GM21367 (cell line): ENCODE measurements around the gene MAP2.

Source experiments
- ATAC-seq: cut with Tn5 transposase; IDR thresholded peaks from one replicate; pipeline ENCODE4 v1.9.1; 2021; ENCODE audit not compliant: unreplicated experiment

Gene MAP2, protein sequence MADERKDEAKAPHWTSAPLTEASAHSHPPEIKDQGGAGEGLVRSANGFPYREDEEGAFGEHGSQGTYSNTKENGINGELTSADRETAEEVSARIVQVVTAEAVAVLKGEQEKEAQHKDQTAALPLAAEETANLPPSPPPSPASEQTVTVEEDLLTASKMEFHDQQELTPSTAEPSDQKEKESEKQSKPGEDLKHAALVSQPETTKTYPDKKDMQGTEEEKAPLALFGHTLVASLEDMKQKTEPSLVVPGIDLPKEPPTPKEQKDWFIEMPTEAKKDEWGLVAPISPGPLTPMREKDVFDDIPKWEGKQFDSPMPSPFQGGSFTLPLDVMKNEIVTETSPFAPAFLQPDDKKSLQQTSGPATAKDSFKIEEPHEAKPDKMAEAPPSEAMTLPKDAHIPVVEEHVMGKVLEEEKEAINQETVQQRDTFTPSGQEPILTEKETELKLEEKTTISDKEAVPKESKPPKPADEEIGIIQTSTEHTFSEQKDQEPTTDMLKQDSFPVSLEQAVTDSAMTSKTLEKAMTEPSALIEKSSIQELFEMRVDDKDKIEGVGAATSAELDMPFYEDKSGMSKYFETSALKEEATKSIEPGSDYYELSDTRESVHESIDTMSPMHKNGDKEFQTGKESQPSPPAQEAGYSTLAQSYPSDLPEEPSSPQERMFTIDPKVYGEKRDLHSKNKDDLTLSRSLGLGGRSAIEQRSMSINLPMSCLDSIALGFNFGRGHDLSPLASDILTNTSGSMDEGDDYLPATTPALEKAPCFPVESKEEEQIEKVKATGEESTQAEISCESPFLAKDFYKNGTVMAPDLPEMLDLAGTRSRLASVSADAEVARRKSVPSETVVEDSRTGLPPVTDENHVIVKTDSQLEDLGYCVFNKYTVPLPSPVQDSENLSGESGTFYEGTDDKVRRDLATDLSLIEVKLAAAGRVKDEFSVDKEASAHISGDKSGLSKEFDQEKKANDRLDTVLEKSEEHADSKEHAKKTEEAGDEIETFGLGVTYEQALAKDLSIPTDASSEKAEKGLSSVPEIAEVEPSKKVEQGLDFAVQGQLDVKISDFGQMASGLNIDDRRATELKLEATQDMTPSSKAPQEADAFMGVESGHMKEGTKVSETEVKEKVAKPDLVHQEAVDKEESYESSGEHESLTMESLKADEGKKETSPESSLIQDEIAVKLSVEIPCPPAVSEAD (N-terminal part only)

DNA sequence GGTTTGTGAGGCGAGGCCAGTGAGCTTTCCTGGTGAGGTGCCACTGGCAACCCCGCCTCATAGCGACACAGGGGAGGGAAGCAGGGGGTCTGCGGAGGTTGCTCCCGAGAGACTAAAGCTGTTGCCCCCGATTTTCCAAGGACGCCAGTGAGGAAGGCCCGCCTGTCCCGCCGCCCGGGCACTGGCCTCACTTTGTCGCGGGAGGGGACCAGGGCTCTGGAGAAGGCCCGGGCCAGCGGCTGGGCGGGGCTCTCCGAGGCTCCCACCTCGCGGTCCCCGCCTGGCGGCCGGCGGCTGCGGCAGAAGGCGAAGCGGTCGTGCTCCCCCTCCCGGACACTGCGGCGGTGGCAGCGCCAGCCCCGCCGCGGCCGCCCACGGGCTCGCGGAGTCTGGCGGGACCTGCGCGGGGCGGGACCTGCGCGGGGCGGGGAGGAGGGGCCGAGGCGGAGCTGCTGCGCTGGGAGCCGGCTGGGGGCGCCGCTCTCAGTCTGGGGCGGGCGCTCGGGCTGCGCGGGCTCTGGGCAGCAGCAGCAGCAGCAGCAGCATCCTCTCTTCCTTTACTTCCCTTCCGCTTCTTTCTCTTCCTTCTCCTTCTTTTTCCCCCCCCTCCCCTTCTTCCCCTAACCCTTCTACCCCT, at the start of gene MAP2:
Gene MAP2, plus strand, starts transcription at position 486 of the 637 bp plus-strand sequence. CDS start 229,124 bp downstream, outside the sequence.
- ATAC-seq, result peak; percentile 98

DNA sequence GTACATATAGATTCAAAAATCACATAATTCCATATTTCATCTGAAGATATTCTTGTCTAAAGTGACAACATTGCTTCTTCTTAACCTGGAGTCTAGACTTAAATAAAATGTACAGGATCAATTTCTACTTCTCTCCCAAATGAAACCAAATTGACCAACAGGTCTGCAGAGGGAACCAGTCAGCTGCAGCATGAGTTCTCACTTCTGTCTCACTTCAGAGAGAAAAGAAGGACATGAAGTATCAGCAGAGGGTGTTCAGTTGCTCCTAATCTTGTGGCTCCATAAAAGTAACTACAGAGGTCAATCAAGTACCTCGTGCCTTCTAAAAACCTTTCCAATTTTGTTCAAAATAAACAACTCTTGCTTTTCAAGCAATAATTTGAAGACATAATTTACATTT, 47.2 kb upstream of the MAP2 start:
- no peak for ATAC-seq

DNA sequence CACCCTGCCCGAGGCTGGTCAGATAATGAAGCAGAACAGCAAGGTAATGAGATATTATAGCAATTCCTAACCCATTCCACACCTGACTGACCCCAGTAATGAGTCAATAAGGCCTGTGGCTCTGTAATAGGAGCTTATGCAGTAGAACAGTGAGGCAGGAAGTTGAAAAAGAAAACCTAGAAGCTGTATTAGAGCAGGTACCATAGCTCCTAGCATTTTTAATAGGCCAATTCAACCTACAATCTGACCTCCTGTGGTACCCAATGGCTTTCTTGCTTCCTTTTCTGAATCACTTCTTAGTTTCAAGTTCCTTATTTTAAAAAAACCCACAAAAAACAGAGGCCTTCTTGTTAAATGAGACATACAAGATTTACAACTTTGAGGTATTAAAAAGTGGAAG, 43.6 kb upstream of the MAP2 start:
- peak; percentile 99 for ATAC-seq

DNA sequence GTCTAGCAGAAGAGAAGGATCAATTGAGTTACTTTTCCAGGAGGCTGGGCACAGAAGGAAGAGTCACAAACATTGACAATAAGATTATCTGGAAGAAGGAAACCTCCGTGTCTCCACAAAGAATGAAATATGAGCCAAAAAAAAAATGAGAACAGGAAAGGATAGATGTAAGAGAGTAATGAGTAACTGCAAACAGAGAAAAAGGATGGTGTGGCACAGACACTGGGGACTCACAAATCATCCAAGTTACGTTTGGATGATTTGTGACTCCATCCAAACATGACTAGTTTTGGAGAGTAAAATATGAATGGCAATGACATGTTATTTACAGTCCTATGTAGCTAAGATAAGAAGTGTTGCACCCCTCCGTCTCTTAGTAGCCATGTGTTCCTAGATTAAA, 42.8 kb upstream of the MAP2 start:
- no peak for ATAC-seq

DNA sequence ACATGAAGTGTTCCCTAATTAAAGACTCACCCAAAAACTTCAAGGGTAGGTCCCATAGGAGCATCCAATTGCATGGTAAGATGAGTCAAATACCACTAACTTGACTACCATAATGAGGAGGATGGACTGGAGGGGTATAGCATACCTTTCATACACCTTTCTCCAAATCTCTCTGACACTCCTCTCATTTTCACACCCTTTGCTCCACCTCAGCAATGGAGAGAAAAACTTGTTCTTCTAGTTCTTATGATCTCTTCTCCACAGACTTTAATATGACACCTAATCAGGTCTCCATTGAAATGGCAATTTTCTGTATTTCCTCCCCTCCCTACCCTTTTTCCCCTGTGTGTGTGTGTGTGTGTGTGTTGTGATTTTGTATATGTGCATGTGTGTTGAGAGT, 41.1 kb upstream of the MAP2 start:
- no peak for ATAC-seq

DNA sequence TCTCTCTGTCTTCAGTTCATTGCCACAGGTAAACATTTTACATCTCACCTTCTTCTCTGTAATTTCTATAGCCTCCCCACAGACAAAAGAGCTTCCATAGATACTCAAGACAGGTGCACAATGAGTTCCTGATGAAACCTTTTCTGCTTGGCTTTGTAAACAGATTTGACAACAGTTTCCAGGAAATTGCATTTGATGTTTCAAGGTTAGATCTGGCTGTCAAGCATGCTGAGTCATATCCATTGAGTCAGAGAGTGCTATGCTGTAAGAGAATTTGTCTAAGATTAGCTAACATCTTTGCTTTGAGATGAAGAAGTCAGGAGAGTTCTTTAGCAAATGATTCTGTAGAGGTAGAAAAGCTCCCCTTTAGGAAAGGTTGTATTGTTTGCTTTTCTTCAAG, 40.6 kb upstream of the MAP2 start:
- no peak for ATAC-seq

DNA sequence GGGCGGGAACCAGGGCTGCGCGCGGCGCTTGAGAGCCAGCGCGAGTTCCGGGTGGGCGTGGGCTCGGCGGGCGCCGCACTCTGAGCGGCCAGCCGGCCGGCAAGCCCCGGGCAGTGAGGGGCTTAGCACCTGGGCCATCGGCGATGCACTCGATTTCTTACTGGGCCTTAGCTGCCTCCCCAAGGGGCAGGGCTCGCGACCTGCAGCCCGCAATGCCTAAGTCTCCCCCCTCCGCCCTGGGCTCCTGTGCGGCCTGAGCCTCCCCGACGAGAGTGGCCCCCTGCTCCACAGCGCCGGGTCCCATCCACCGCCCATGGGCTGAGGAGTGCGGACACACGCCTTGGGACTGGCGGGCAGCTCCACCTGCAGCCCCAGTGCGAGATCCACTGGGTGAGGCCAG, 36.5 kb upstream of the MAP2 start:
- ATAC-seq, result no peak

DNA sequence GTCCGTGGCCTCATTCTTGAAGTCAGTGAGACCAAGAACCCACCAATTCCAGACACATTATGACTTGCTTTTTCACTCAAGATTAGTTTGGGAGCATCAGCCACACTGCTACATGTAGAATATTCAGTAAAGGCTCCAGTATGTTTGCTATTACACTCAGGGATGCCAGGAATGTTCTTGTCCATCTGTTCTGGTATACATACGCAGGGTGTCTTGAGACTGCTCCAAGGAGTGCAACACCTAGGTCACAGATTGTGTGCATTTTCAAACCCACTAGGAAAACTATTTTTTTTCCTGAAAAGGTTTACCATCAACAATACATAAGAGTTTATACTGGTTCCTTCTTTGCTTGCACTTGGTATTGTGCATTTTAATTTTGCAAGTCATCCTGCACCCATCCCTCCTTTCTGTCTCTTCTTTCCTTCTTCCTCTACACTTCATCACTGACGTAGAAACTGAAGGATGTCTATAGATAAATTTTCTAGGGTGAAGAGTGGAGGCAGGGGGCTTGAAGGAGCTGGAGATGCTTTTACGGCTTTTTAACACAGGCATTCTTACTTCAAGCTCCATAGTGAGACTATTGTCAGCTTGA, 35.3 kb upstream of the MAP2 start:
- no peak for ATAC-seq

DNA sequence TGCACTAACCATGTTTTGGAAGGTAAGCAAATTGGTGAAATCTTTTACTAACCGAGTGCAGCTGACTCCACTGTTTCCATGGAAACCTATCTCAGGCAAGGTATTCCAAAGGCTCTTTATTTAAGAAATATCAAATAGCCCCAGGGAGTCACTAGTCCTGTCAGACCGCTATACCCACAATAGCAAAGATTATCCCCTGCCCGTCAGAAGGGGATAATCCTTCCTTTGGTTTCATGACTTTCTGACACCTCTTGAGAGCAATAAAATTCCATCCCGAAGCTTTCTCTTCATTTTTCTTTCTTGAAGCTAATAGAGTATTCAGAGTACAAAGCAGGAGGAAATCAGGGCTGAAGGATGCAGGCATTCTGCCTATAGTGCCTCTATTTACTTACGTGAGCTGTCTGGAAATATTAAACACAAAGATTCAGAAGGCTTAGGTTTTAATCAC, 34.7 kb upstream of the MAP2 start:
- no peak for ATAC-seq

DNA sequence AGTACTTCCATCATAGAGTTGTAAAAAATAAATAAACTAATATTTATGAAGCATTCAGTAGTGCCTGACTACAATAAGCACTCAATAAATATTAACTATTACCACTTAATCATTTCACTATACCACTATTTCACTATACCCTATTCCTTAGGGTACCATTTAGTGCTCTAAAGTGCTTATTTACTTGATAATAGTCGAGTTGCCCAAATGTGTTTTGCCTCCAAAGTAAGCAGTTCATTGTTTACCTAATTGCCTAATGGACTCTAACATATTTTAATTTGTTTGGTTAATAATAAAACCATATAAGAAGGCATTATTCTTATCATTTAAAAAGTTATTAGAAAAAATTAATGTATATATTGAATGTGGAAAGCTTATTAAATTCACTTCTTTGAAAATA, 33.0 kb upstream of the MAP2 start:
- no peak for ATAC-seq

DNA sequence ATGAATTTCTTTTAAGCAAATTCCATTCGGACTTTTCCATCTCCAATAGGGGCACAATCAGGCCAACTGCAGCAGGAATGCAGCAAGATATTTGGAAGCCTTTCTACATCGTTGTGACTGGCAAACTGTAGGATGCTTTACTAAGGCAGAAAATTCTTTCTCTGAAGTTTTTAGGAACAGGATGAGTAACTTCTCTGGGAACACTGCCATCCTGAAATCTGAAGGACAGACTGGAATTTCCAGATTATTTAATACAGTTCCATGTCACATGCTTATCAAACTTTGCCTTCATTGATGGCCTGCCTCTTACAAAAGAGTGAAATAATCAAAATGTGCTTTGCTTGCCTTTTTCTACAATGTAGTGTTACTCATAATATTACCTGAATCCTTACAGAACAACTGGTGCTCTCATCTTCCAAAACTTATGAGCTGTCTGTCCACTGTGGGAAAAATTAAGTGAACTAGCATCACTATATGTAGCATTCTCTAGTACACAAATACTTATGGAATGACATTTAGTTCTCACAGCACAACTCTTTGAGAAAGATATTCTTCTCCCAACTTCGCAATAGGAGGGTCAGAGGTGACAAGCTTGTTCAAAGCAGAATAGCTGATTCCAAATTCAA, 32.0 kb upstream of the MAP2 start:
- no peak for ATAC-seq

DNA sequence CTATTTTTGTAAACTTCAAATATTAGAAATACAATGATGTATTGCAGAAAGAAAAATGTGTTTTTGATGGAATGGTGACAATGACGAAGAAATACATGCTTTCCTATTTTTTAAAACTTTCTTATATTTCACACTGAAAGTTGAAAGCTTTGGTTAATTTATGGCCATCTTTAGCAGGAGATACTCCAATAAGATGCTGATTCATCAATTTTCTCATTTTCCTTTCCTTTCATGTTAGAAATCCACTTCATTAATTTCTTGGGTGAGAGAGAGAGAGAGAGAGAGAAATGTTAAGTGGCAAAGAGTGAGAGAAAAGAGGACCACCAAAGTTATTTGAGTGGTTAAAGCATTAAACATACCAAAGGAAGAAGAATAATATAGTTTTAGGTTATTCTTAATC, 28.6 kb upstream of the MAP2 start:
- no peak for ATAC-seq

DNA sequence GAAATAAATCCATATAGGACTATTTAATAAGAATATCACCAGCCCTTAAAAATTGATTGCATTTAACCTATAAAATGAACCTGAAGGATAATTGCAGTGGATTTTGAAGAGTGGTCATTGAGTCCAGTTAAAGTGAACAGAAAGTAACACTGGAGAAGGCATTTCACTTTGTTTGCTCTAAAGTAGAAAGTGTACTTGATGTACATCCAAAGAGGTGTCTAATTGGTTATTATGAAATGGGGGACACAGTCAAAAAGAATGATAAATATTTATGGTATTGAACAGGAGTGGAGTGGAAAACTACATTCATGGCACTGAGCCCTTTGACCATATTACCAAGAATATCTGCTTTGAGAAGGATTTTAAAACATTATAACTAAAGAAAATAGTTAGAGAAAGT, 28.2 kb upstream of the MAP2 start:
- no peak for ATAC-seq

DNA sequence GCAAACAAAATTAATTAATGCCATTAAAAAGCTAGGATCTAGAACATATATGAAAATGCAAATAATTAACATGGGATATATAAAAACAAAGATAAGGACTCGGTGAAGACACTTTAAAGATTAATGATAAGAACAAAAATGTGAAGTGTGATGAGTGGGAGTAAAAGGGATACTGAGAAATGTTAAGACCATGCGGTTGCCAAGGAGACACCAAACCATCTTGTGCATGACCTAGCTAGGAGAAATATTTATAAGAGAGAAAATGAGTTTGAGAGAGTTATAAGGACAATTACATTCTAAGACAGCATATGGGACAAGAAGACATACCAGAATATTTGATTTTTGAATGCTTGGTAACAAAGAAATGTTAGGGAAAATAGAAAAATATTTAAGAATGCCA, 25.4 kb upstream of the MAP2 start:
- ATAC-seq, result no peak

DNA sequence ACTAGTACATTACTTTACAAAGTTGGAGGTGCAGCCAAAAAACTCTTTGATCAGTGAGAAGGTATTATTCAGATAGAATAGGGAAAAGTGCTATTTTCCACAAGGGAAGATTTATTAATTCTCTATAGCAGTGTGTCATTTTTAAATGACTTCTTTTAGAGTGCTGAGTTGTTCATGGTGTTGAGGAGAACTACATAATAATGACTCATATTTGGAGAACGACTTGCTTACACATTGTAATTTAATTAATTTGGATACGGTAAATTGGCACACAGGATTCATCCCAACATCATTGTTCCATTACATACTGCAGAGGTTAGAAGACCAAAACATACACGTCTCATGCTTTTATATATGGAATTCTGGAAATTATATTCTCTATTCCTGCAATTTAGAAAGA, 22.1 kb upstream of the MAP2 start:
- no peak for ATAC-seq

DNA sequence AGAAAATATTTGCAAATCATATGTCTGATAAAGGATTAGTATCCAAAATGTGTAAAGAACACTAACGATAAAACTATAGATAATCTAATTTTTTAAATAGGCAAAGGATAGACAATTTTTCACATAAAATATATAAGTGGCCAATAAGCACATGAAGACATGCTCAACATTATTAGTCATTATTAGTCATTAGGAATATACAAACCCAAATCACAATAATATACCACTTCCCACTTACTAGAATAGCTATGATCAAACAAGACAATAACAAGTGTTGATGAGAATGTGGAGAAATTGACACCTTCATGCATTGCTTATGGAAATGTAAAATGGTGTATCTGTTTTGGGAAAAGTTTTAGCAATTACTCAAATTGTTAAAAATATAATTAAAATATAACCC, 12.6 kb upstream of the MAP2 start:
- ATAC-seq, result no peak

DNA sequence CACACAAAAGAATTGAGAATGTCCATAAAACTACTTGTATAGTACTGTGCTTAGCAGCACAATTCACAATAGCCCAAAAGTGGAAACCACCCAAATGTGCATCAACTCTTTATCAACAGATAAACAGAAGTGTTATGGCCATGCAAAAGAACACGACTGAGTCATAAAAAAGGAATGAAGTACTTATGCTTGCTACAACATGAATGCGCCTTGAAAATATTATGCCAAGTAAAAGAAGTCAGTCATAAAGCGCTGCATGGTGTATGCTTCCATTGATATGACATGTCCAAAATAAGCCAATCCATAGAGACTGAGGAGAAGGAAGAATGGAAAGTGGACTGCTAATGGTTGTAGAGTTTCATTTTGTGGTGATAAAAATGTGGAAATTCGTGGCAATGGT, 12.1 kb upstream of the MAP2 start:
- no peak for ATAC-seq

DNA sequence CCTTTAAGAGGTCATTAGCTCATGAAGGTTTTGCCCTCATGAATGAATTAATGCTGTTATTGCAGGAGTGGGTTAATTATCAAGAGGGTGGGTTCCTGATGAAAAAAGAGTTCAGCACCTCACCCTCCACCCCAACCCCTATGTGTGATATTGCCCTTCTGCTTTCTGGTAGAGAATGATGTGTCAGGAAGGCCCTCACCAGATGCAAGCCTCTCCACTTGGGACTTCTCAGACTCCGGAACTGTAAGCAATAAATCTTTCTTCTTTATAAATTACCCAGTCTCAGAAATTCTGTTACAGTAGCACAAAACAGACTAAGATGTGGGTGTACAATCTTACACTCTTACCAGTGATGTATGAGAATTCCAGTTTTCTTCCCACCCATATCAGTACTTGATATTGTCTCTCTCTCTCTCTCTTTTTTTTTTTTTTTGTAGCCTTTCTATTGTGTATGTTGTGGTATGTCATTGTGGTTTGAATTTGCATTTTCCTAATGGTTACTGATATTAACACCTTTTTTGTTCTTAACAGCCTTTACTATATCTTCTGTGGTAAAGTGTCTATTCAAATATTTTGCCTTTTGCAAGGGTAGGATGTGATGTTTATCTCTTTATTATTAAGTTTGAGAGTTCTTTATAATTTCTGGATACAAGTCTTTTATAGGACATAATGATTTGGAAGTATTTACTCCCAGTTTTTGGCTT, 10.4 kb upstream of the MAP2 start:
- ATAC-seq, result no peak

DNA sequence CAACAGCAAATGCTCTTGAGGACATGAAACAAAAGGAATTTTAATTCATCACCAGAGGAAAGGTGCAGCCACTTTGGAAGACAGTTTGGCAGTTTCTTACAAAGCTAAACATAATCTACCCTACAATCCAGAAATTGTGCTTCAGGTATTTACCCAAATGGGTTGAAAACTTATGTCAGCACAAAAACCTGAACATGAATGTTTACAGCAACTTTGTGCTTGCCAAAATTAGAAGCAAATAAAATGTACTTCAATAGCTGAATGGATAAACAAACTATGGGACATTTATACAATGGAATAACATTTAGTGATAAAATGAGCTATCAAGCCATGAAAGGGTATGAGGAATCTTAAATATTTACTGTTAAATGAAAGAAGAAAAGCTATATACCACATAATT, 6.9 kb upstream of the MAP2 start:
- ATAC-seq, result no peak
